NB4 (cell line): ENCODE data around the gene ACACB.

Source experiments
- CTCF ChIP-seq: IDR thresholded peaks from one replicate; pipeline ENCODE4 v1.5.1; 2012; ENCODE audit warnings: low read depth, low read length
- MYC ChIP-seq: IDR thresholded peaks from 2 replicates; pipeline ENCODE4 v1.6.1; 2011; ENCODE audit warnings: low read depth, low read length
- POLR2A ChIP-seq: IDR thresholded peaks from 2 replicates; pipeline ENCODE4 v1.6.1; 2011; ENCODE audit warnings: mild to moderate bottlenecking; ENCODE audit not compliant: insufficient read length; ENCODE audit errors: extremely low read depth
- TF ChIP-seq, protein P1 (sequence below): IDR thresholded peaks from 2 replicates; pipeline ENCODE4 v1.6.1; 2011; ENCODE audit warnings: low read depth, low read length

- TF ChIP-seq CTCF (no peak), POLR2A (no peak), MYC (no peak)
- TF ChIP-seq, protein P1, sequence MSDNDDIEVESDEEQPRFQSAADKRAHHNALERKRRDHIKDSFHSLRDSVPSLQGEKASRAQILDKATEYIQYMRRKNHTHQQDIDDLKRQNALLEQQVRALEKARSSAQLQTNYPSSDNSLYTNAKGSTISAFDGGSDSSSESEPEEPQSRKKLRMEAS = no peak
Measured at GRCh38 chr12:109153821-109154441, 37.5 kb downstream of the ACACB start.
